ENCODE results near the gene PBRM1. TPM values are rescaled to one million over a fixed set of nuclear protein-coding genes. Genes with fewer than 3 reads are reported as not detected.
A peak's percentile ranks its signal among the peaks of the same experiment; 100 is the strongest.

The PBRM1 gene
- total RNA-seq, 1 experiment from 2014 or later = 40.0 TPM

DNA sequence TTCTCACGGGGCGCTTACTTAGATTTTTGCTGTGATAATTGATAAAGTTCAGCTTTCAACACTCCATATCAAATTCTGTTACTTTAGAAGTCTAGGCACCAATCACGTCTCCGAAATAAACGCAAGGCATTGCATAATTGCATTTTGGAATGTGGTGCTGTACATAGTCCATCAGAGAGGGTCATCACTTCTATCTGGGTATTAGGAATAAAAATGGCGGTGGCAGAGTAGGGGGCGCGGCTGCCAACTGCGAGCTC lies 149.7 kb downstream of the PBRM1 start:
- Histone ChIP-seq H3K4me2 (ENCODE audit: low read length) (peak overlapping the region; percentile 56), H3K4me1 (ENCODE audit: control insufficient read depth in 1 of 2, insufficient read depth in 2 of 2, low read length in 2 of 2) (peaks cover 14 to 41% of the 10 kb centered on the region in 2 experiments; a peak in 3 of 4 replicates), H3K9me3 (ENCODE audit: control insufficient read depth in 1 of 2, insufficient read depth in 1 of 2, low read depth in 1 of 2, low read length in 2 of 2) (no peaks in the 10 kb centered on the region), H3K9ac (ENCODE audit: low read length) (0 out of 2 replicates have a peak overlapping the region, but pooled peaks have one; percentile 1), H4K20me1 (ENCODE audit: insufficient read depth) (no peaks in the 10 kb centered on the region), H3K9me2 (ENCODE audit: insufficient read depth) (no peaks in the 10 kb centered on the region), H3K4me3 (replicated peaks in 1 of 2; ENCODE audit: low read depth in 1 of 2, low read length in 2 of 2) (no peak overlapping the region), H2AFZ (ENCODE audit: low read depth, low read length, poor library complexity, severe bottlenecking) (no peak overlapping the region), H3K27me3 (ENCODE audit: insufficient read depth, low read length) (no peaks in the 10 kb centered on the region), H3K36me3 (ENCODE audit: control insufficient read depth in 1 of 2, insufficient read depth in 2 of 2, low read length in 2 of 2) (peaks cover 0 to 7% of the 10 kb centered on the region in 2 experiments; a peak in 1 of 4 replicates), H3K27ac (ENCODE audit: low read depth, low read length) (peak overlapping the region; percentile 28), H3K79me2 (ENCODE audit: insufficient read depth, low read length) (peaks cover 66% of the 10 kb centered on the region)
- no peak for DNase-seq (ENCODE audit: low read depth, low spot score)
- CTCF ChIA-PET = interaction anchor here (0.8 kb wide), 1 partner anchor 143 kb away, joined by 3 read pairs; no protein-coding TSS in a partner anchor
- RAD21 ChIA-PET (ENCODE audit: low non-redundant PET in 1 of 2, low total read pairs in 2 of 2, uncharacterized antibody in 2 of 2, unreplicated experiment in 2 of 2) = no interaction called here
- POLR2A ChIA-PET = interaction anchor here (0.6 to 1.2 kb wide), 17 partner anchors 9 to 479 kb away, joined by 3 to 13 read pairs (median 4); partner anchors contain the start of gene TNNC1
- TF ChIP-seq RAD21 (IDR thresholded peaks at IDR 0.05; ENCODE audit: low read depth) (no peak), YY1 (IDR thresholded peaks at IDR 0.05; ENCODE audit: extremely low read depth, insufficient replicate concordance, low read depth, low read length) (peak; percentile 17)
- ATAC-seq = no peak
- no TSS peak for BruUV-seq (replicated peaks)
- intact Hi-C loops (cut with micrococcal nuclease) = loop anchor here (2.0 kb wide), 1 partner anchor 147 kb away; no protein-coding TSS in a partner anchor

DNA sequence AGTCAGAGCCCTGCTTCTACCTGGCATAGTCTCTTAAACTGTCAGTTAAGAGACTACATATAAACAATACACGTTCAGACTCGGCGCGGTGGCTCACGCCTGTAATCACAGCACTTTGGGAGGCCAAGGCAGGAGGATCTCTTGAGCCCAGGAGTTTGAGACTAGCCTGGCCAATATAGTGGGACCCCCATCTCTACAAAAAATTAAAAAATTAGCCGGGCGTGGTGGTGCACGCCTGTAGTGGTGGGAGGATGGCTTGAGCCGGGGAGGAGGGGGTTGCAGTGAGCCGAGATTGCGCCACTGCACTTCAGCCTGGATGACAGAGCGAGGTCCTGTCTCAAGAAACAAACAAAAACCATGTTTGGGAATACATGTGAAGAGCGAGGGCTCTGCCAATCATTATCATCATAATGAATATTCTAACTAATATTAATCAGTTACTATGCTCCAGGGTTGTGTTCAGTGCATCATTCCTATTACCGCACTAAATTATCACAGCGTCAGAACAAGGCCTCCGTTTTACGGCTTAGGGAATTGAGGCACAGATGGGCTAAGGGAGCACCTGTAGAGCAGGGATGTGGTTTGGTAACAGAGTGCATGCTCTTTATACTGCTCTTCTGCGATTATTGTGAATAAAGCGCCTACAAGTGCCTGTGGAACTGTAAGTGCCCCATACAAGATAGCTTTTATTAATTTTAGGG lies 150.2 kb downstream of the PBRM1 start:
- no peaks in the 10 kb centered on the region for H4K20me1 ChIP-seq (ENCODE audit: insufficient read depth)
- peak overlapping the region; percentile 56 for H3K4me2 ChIP-seq (ENCODE audit: low read length)
- H3K4me1 ChIP-seq (ENCODE audit: control insufficient read depth in 1 of 2, insufficient read depth in 2 of 2, low read length in 2 of 2) = peaks cover 14 to 43% of the 10 kb centered on the region in 2 experiments; a peak in 3 of 4 replicates
- peak overlapping the region; percentile 28 for H3K27ac ChIP-seq (ENCODE audit: low read depth, low read length)
- RAD21 ChIA-PET (ENCODE audit: low non-redundant PET in 1 of 2, low total read pairs in 2 of 2, uncharacterized antibody in 2 of 2, unreplicated experiment in 2 of 2) = no interaction called here
- CTCF ChIA-PET = interaction anchor here (0.8 kb wide), 1 partner anchor 144 kb away, joined by 3 read pairs; no protein-coding TSS in a partner anchor
- peaks cover 0 to 7% of the 10 kb centered on the region in 2 experiments; a peak in 1 of 4 replicates for H3K36me3 ChIP-seq (ENCODE audit: control insufficient read depth in 1 of 2, insufficient read depth in 2 of 2, low read length in 2 of 2)
- peaks cover 66% of the 10 kb centered on the region for H3K79me2 ChIP-seq (ENCODE audit: insufficient read depth, low read length)
- ATAC-seq = no peak
- intact Hi-C loops (cut with micrococcal nuclease) = loop anchor here (2.0 kb wide), 1 partner anchor 147 kb away; no protein-coding TSS in a partner anchor
- H2AFZ ChIP-seq (ENCODE audit: low read depth, low read length, poor library complexity, severe bottlenecking) = no peak overlapping the region
- H3K27me3 ChIP-seq (ENCODE audit: insufficient read depth, low read length) = no peaks in the 10 kb centered on the region
- BruUV-seq (replicated peaks) = no TSS peak
- no peak overlapping the region for H3K4me3 ChIP-seq (replicated peaks in 1 of 2; ENCODE audit: low read depth in 1 of 2, low read length in 2 of 2)
- H3K9me3 ChIP-seq (ENCODE audit: control insufficient read depth in 1 of 2, insufficient read depth in 1 of 2, low read depth in 1 of 2, low read length in 2 of 2) = no peaks in the 10 kb centered on the region
- no peak for DNase-seq (ENCODE audit: low read depth, low spot score)
- H3K9me2 ChIP-seq (ENCODE audit: insufficient read depth) = no peaks in the 10 kb centered on the region
- H3K9ac ChIP-seq (ENCODE audit: low read length) = 0 out of 2 replicates have a peak overlapping the region, but pooled peaks have one; percentile 1
- POLR2A ChIA-PET = interaction anchor here (0.6 to 1.2 kb wide), 17 partner anchors 8 to 478 kb away, joined by 3 to 13 read pairs (median 4); partner anchors contain the start of gene TNNC1
- TF ChIP-seq SIN3A (IDR thresholded peaks at IDR 0.05; ENCODE audit: low read depth) = no peak
- no peak for TF ChIP-seq POLR2A (IDR thresholded peaks at IDR 0.05; ENCODE audit: borderline replicate concordance, extremely low read depth, insufficient read depth, insufficient read length)
- TF ChIP-seq CEBPB (IDR thresholded peaks at IDR 0.05; ENCODE audit: low read depth) = no peak
- no peak for TF ChIP-seq TCF7L2 (IDR thresholded peaks at IDR 0.05; ENCODE audit: borderline replicate concordance, extremely low read depth, insufficient read depth, insufficient read length)
- no peak for TF ChIP-seq YY1 (IDR thresholded peaks at IDR 0.05; ENCODE audit: extremely low read depth, insufficient replicate concordance, low read depth, low read length)
- TF ChIP-seq FOSL1 (IDR thresholded peaks at IDR 0.05; ENCODE audit: low read depth) = no peak
- TF ChIP-seq, protein P1, sequence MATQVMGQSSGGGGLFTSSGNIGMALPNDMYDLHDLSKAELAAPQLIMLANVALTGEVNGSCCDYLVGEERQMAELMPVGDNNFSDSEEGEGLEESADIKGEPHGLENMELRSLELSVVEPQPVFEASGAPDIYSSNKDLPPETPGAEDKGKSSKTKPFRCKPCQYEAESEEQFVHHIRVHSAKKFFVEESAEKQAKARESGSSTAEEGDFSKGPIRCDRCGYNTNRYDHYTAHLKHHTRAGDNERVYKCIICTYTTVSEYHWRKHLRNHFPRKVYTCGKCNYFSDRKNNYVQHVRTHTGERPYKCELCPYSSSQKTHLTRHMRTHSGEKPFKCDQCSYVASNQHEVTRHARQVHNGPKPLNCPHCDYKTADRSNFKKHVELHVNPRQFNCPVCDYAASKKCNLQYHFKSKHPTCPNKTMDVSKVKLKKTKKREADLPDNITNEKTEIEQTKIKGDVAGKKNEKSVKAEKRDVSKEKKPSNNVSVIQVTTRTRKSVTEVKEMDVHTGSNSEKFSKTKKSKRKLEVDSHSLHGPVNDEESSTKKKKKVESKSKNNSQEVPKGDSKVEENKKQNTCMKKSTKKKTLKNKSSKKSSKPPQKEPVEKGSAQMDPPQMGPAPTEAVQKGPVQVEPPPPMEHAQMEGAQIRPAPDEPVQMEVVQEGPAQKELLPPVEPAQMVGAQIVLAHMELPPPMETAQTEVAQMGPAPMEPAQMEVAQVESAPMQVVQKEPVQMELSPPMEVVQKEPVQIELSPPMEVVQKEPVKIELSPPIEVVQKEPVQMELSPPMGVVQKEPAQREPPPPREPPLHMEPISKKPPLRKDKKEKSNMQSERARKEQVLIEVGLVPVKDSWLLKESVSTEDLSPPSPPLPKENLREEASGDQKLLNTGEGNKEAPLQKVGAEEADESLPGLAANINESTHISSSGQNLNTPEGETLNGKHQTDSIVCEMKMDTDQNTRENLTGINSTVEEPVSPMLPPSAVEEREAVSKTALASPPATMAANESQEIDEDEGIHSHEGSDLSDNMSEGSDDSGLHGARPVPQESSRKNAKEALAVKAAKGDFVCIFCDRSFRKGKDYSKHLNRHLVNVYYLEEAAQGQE (IDR thresholded peaks at IDR 0.05; ENCODE audit: low read depth) = no peak
- TF ChIP-seq, protein P2, sequence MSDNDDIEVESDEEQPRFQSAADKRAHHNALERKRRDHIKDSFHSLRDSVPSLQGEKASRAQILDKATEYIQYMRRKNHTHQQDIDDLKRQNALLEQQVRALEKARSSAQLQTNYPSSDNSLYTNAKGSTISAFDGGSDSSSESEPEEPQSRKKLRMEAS (IDR thresholded peaks at IDR 0.05) = no peak
- no peak for TF ChIP-seq POLR2AphosphoS5 (IDR thresholded peaks at IDR 0.05; ENCODE audit: low read depth, low read length)
- no peak for TF ChIP-seq RAD21 (IDR thresholded peaks at IDR 0.05; ENCODE audit: low read depth)
- no peak for TF ChIP-seq ZNF274 (IDR thresholded peaks at IDR 0.05; ENCODE audit: low read depth, low read length)
- no peak for TF ChIP-seq CBX3 (IDR thresholded peaks at IDR 0.05; ENCODE audit: low read depth)
- no peak for TF ChIP-seq ELF1 (IDR thresholded peaks at IDR 0.05; ENCODE audit: borderline replicate concordance, low read depth)
- TF ChIP-seq EZH2 (IDR thresholded peaks at IDR 0.05) = no peak
- TF ChIP-seq JUND (IDR thresholded peaks at IDR 0.05) = no peak
- no peak for TF ChIP-seq SRF (IDR thresholded peaks at IDR 0.05; ENCODE audit: low read depth)
- no peak for TF ChIP-seq EGR1 (IDR thresholded peaks at IDR 0.05; ENCODE audit: low read depth)
- no peak for TF ChIP-seq EZH2phosphoT487 (IDR thresholded peaks at IDR 0.05; ENCODE audit: borderline replicate concordance)

All from HCT116 (cell line).